Measurements from ENCODE around the gene PTCH2.
"Not testable (repeated sequence)": the region's sequence is repeated elsewhere in the genome, so short reads cannot be mapped to it uniquely, and the experiment has no call there.

DNA sequence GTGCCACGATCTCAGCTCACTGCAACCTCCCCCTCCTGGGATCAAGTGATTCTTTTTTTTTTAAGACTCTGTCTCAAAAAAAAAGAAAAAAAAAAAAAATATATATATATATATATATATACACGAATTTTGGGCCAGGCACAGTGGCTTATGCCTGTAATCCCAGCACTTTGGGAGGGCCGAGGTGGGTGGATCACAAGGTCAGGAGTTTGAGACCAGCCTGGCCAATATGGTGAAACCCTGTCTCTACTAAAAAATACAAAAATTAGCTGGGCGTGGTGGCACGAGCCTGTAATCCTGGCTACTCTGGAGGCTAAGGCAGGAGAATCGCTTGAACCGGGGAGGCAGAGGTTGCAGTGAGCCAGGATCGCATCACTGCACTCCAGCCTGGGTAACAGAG, 45.2 kb downstream of the PTCH2 start:
- TF ChIP-seq, protein P1, sequence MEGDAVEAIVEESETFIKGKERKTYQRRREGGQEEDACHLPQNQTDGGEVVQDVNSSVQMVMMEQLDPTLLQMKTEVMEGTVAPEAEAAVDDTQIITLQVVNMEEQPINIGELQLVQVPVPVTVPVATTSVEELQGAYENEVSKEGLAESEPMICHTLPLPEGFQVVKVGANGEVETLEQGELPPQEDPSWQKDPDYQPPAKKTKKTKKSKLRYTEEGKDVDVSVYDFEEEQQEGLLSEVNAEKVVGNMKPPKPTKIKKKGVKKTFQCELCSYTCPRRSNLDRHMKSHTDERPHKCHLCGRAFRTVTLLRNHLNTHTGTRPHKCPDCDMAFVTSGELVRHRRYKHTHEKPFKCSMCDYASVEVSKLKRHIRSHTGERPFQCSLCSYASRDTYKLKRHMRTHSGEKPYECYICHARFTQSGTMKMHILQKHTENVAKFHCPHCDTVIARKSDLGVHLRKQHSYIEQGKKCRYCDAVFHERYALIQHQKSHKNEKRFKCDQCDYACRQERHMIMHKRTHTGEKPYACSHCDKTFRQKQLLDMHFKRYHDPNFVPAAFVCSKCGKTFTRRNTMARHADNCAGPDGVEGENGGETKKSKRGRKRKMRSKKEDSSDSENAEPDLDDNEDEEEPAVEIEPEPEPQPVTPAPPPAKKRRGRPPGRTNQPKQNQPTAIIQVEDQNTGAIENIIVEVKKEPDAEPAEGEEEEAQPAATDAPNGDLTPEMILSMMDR (IDR thresholded peaks at IDR 0.05) = not testable (repeated sequence)
- not testable (repeated sequence) for TF ChIP-seq POLR2A (IDR thresholded peaks at IDR 0.05)
